Stimulated activated CD4-positive, alpha-beta T cell treated with anti-CD3 and anti-CD28 coated beads, Interleukin-12 subunit alpha, Interleukin-12 subunit beta, amount 100 ng/mL, for 24 hours (primary cell): ENCODE results near the gene WNT3A.
"Not testable (repeated sequence)": the region's sequence is repeated elsewhere in the genome, so short reads cannot be mapped to it uniquely, and the experiment has no call there.

Experiments used
- DNase-seq, 2 experiments: peaks; one replicate each; pipeline ENCODE4 v3.0.0-alpha.2; 2020; ENCODE audit warnings: low read depth in 2 of 2

WNT3A gene

GRCh38 chr1:228006786-228007048 lies at the start of gene WNT3A:
Gene WNT3A, plus strand, starts transcription at chr1:228006998. Its CDS starts 131 bp downstream, at chr1:228007129.
- DNase-seq, result no peak

- DNase-seq, result no peak
These were observed 48.0 kb upstream of the WNT3A start for GRCh38 chr1:227958617-227959324.

GRCh38 chr1:227959325-227959860 lies 47.4 kb upstream of the WNT3A start:
- DNase-seq, result no peak

GRCh38 chr1:227961651-227962466 lies 44.9 kb upstream of the WNT3A start:
- DNase-seq, result no peak

- DNase-seq, result not testable (repeated sequence)
These were observed 40.1 kb upstream of the WNT3A start for GRCh38 chr1:227966733-227967132.

- not testable (repeated sequence) for DNase-seq
These were observed 39.0 kb upstream of the WNT3A start for GRCh38 chr1:227967815-227968214.

- not testable (repeated sequence) for DNase-seq
These were observed 36.5 kb upstream of the WNT3A start for GRCh38 chr1:227970076-227970995.

- not testable (repeated sequence) for DNase-seq
These were observed 35.6 kb upstream of the WNT3A start for GRCh38 chr1:227971216-227971615.

- DNase-seq, result not testable (repeated sequence)
These were observed 35.0 kb upstream of the WNT3A start for GRCh38 chr1:227971643-227972282.

GRCh38 chr1:227972283-227972679 lies 34.5 kb upstream of the WNT3A start:
- not testable (repeated sequence) for DNase-seq

- not testable (repeated sequence) for DNase-seq
These were observed 33.9 kb upstream of the WNT3A start for GRCh38 chr1:227972843-227973374.

- DNase-seq, result not testable (repeated sequence)
These were observed 33.0 kb upstream of the WNT3A start for GRCh38 chr1:227973724-227974288.

- DNase-seq, result not testable (repeated sequence)
These were observed 31.1 kb upstream of the WNT3A start for GRCh38 chr1:227975583-227976283.

- DNase-seq, result no peak
These were observed 19.6 kb upstream of the WNT3A start for GRCh38 chr1:227987181-227987580.

- no peak for DNase-seq
These were observed 12.0 kb upstream of the WNT3A start for GRCh38 chr1:227994632-227995300.

- DNase-seq, result no peak
These were observed 10.4 kb upstream of the WNT3A start for GRCh38 chr1:227996187-227996950.

GRCh38 chr1:227998374-227999055 lies 8.3 kb upstream of the WNT3A start:
- DNase-seq, result no peak
